Dermis blood vessel endothelial cell (primary cell): Measurements from ENCODE around the gene FOXL3. TPM values are rescaled to one million over a fixed set of nuclear protein-coding genes. Genes with fewer than 3 reads are reported as not detected.
A peak's percentile ranks its signal among the peaks of the same experiment; 100 is the strongest.
"Not testable (repeated sequence)": the region's sequence is repeated elsewhere in the genome, so short reads cannot be mapped to it uniquely, and the experiment has no call there.

Experiments
- DNase-seq: peaks from one replicate; pipeline ENCODE4 v3.0.0; 2010
- total RNA-seq: library from RNA; depleted of rRNA; stranded (reverse); fragments of >200 nt; gene quantifications from 2 replicates; pipeline ENCODE4 v1.2.3, GENCODE V29; 2014

Gene FOXL3
- total RNA-seq, 1 donor from 2014 or later, result not detected

GRCh38 chr7:325811-326210 is 35.8 kb downstream of the FOXL3 start:
- no peak for DNase-seq

DNA sequence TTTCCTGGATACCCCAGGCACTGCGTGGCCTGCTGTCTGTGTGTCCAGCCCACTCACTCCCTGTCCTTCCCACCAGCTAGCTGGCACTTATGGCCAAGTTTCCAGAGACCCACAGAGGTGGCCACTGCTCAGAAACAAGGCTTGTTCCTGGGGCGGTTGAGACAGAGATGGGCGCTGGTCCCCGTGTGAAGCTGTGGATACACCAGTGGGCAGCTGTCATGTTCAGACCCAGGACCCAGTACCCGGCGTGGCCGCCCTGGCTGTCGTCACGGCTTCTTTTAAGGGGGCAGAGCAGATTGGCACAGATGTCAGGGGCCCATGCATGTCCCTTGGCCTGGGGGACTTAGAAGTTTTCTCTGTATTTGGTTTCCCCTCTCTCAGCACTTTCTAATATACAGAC is 36.3 kb downstream of the FOXL3 start:
- DNase-seq, result no peak

DNA sequence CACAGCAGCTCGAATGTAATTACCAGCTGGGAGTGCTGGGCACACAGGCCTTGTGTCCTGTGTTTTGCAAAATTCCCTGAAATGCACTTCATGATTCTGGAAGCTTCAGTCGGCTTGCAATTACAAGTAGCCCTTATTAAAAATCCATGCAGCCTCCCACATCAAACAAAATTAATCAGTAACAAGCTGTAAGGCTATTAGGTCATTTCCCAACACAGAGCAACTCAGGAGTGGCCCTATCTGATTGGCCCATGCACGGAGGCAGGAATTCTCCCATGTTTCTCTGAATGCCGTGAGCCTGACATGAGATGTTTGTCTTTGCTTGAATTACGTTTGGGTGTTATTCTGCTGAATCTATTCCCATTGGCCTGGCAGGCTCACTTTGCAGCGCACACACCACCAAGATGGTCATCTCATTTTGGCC is 36.9 kb downstream of the FOXL3 start:
- DNase-seq, result peak; percentile 26

- DNase-seq, result no peak
Observed at GRCh38 chr7:327233-327931, 37.4 kb downstream of the FOXL3 start.

- DNase-seq, result no peak
Observed at GRCh38 chr7:327991-328702, 38.2 kb downstream of the FOXL3 start.

GRCh38 chr7:329691-330281 is 39.8 kb downstream of the FOXL3 start:
- DNase-seq, result no peak

GRCh38 chr7:330511-331230 is 40.7 kb downstream of the FOXL3 start:
- no peak for DNase-seq

DNA sequence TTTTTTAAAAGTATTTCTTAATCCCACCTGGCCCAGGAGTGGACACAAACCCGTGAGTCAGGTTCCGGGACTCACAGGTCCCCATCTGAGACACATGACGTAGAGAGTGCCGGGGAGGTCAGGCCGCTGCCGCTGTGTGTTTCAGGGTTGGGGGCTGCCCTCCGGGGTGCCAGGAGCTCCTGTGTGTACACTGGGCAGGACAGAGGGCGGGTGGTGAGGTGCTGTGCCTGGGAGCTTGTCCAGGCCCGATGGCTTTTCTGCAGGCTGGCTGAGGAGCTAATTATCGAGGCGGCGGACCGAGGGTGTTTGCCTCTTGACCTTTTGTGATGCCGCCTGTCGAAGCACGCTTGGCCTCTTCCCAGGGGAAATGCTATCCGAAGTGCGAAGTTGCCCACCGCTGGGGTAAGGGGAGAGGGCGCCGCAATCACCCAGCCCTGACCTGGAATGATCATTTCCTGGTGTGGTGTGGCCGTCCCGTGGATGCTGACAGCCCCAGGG is 42.1 kb downstream of the FOXL3 start:
- no peak for DNase-seq

DNA sequence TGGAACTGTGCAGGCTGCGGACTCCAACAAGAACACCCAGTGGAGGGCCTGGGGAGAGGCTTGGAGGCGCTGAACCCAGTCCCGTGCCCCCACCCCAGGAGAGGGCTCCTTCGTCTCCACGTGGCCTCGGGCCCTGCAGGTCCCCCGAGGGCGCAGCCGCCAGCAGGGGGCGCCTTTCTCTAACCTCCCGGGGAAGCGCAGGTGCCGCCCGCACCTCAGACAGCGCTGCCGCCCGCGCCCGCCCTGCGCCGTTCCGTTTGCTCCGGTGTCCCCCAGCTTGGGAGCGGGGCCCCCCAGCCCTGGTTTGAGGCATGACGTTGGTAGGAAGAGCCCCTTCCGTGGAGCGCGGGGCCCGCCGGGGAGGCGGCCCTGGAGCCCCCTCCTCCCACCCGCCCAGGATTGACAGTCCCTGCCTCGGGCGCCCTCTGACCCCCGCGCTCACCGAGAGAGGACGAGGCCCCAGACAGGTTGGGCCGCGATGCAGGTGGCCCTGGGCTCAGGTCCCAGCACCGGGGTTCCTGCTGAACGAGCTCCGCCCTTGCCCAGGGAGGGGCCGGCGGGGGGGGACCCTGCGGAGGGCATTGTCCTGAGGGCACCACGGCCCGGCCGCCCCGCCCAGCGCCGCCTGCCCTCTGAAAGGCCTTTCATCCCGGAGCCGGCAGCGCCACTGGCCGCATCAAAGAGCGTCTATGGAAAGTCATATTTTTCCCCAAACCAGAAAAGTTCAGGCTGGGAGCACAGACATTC is 42.8 kb downstream of the FOXL3 start:
- peak; percentile 88 for DNase-seq

DNA sequence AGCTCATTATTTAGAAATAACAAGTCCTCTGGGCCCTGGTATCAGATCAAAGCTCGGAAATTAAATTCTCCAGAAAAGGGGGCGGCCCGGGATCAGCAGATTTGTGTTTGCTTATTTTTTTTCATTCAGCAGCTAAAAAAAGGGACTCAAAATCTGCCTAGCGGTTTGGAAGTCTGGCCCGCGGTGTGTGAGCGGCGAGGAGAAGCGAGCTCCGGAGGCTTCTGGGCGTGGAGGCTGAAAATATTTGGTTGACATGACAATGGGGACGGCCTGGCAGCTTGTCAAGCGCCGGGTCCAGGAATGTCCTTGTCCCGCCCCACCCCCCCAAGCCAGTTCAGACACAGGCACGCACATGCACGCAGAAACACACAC is 43.4 kb downstream of the FOXL3 start:
- DNase-seq, result peak; percentile 61

- DNase-seq, result no peak
Observed at GRCh38 chr7:334618-335357, 44.8 kb downstream of the FOXL3 start.

GRCh38 chr7:335358-336148 is 45.6 kb downstream of the FOXL3 start:
- DNase-seq, result no peak

GRCh38 chr7:336149-336533 is 46.2 kb downstream of the FOXL3 start:
- DNase-seq, result not testable (repeated sequence)

- no peak for DNase-seq
Observed at GRCh38 chr7:336810-337566, 47.0 kb downstream of the FOXL3 start.

DNA sequence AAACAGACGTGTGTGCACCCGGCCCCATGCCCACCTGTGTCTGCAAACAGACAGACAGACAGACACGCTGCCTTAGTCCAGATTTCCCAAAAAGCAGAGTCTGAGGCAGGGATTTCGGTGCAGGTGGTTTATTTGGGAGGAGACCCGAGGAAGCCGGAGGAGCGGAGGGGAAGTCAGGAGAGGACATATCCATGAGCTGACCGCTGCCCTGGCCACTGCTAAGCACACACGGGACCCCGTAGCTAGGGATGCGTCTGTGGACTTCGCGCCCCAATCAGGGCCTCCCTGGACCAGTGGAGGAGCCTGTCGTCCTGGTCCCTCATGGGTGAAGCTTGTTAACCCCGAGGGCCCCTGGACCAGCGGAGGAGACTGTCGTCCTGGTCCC is 47.6 kb downstream of the FOXL3 start:
- no peak for DNase-seq

DNA sequence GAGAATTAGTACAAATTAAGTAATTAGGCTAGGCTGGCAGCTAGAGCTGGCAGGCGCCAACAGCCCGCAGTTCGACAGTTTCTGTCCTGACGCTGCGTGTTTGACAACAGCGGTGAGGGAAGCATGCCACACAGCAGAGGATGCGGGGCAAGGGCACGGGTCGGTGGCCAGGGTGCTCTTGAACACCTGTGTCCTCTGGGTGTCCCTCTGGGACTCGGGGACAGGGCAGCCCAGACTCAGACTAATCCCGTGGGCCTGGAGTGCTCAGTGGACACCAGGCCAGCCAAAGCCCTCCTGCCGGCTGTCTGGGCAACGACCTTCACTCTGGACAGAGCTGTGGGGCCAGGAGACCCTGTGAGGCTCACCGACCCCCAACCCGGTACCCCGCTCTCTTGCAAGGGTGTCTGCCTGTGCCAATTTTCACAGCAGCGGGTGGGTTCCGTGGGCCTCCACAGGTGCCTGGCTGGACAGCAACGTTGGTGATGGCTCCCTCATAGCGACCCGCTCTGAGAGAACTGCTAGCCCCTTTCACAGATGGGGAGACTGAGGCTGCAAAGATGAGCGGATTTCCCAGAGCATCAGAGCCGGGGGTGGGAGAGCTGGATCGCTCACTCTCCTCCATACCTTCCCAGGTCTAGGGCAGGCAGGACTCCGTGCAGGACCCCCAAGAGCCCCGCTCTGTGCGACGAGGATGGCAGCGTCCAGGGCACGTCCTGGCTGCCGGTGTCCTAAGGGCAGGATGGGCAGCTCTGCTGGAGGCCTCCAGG is 48.5 kb downstream of the FOXL3 start:
- no peak for DNase-seq

DNA sequence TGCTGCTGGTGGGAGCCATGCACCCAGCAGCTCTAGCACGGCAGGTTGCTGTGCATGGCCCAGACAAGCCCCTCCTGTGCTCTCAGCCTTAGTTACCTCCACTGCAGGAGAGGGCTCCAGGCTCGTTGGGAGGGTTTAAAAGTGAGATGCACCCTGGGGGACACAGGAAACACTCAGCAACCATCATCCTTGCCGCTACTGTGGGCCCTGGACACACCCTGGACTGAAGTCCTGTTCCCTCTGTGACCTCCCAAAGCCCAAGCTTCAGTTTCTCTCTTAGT is 49.0 kb downstream of the FOXL3 start:
- no peak for DNase-seq

DNA sequence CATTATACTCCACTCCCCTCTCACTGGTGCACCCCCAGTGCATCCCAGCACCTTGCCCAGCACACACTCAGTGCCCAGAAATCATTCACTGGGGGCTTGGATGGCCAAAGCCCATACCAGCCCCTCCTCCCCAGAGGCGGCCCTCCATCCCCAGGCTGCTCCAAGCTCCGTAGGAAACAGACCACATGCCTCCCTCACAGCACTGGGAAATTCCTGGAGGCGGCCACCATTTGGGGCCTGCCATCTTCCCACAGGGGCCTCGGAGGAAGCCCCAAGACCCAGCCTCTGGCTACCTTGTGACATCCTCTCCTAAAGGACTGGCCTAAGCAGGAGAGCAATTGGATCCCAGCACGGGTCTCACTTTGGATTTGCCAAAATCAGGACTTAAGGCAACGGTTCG is 49.7 kb downstream of the FOXL3 start:
- no peak for DNase-seq

- DNase-seq, result no peak
Observed at GRCh38 chr7:340200-340937, 50.4 kb downstream of the FOXL3 start.
